Motor neuron (in vitro differentiated cells): ENCODE measurements around the gene ATXN2L. TPM values are rescaled to one million over a fixed set of nuclear protein-coding genes. Genes with fewer than 3 reads are reported as not detected.
"Not testable (repeated sequence)": the region's sequence is repeated elsewhere in the genome, so short reads cannot be mapped to it uniquely, and the experiment has no call there.

Experiments used
- ATAC-seq, 8 experiments: fragments of 200-7000 bp; cut with Tn5 transposase; replicated peaks in 6 of 8; 2 replicates each; pipeline ENCODE4 v1.8.0; 2021; ENCODE audit warnings: mild to moderate bottlenecking in 8 of 8, moderate library complexity in 8 of 8
- H3K27ac ChIP-seq, 2 donors: fragments of 250-450 bp; sonication (Bioruptor Pico); 2 replicates each; pipeline ENCODE4 v1.9.0; 2021; ENCODE audit warnings: antibody characterized with exemption in 2 of 2, mild to moderate bottlenecking in 2 of 2, moderate library complexity in 1 of 2
- H3K4me1 ChIP-seq, 2 donors: fragments of 250-450 bp; sonication (Bioruptor Pico); replicated peaks in 1 of 2; 2 replicates each; pipeline ENCODE4 v1.6.1; 2021; ENCODE audit warnings: antibody characterized with exemption in 2 of 2, mild to moderate bottlenecking in 2 of 2, moderate library complexity in 1 of 2
- H3K4me3 ChIP-seq, 5 donors: fragments of 250-450 bp; sonication (Bioruptor Pico); 2 replicates each; pipeline ENCODE4 v1.9.0; 2021; ENCODE audit warnings: antibody characterized with exemption in 5 of 5, mild to moderate bottlenecking in 5 of 5, moderate library complexity in 4 of 5
- WGBS, 10 experiments: fragments of 450-650 bp; shearing (Covaris generic); methylation state at CpG; one replicate each; pipeline ENCODE4 v1.0.0; 2022; 5-methylcytosine and 5-hydroxymethylcytosine counted together
- in situ Hi-C, 9 experiments: fragments of 400-800 bp; cut with MboI; loops; one replicate each; pipeline ENCODE4 v1.15.0; 2021; ENCODE audit warnings: low sequenced_read_pairs in 9 of 9, low pct_unique_long_range_greater_than_20kb in 2 of 9; ENCODE audit not compliant: unreplicated experiment in 9 of 9
- total RNA-seq, 8 experiments: library from RNA; unstranded; fragments of 300-600 nt; gene quantifications; 2 replicates each; pipeline versions ENCODE4 v1.2.3 to v1.2.4, GENCODE V29; 2022

The ATXN2L gene
- total RNA-seq, 8 experiments from 2014 or later = 30.4 to 129 (median 57.4) TPM

DNA sequence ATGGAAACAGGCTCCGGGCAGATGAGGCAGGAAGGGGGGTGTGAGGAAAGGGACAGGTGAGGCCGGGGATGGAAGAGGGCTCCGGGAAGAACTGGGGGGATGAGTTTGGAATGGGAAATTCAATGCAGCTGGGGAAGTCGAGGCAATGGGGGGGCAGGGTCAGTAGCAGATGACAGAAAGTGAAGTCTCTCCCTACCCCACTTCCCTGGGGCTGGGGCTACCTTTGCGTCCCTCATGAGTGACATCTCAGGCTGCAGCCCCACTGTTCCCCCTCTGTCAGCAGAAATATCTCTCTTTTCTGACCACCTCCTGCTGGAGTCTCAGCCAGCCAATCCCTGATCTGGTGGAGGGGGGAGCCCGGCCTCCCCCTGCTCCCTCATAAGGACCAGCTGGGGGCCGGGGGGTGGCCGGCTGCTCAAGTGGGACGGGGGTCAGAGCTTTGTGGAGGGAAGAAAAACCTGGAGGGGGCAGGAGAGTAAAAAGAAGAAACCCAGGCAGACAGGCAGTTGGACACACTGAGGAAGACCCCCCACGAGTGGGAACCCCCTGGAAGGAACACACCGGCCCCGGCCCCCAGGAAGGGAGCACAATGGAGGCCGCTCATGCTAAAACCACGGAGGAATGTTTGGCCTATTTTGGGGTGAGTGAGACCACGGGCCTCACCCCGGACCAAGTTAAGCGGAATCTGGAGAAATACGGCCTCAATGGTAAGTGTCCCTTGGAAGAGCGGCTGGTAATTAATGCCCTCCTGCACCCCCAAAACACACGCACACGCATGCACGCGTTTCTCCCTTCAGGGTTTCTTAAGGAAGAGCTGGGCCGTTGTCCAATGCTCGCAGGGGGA is 55.5 kb downstream of the ATXN2L start, which contains the start of gene ATP2A1:
TSS of gene ATP2A1 (plus strand) at position 406 of the 844 bp plus-strand sequence. CDS start at position 590, 184 bp downstream.
- in situ Hi-C loops = no loop called here
- Histone ChIP-seq H3K4me1 (peaks cover 17 to 27% of the 10 kb centered on the region in 2 donors), H3K4me3 (peak within 1 kb of the TSS; percentile 61 to 98 (median 78)), H3K27ac (no peak within 1 kb of the TSS)
- ATAC-seq = no peak
- WGBS, 10 experiments = 20 to 90% (median 72%) methylated on average over 2 to 10 of the region's 25 CpGs; no CpG with 5 or more reads in 5 of the 10 experiments

DNA sequence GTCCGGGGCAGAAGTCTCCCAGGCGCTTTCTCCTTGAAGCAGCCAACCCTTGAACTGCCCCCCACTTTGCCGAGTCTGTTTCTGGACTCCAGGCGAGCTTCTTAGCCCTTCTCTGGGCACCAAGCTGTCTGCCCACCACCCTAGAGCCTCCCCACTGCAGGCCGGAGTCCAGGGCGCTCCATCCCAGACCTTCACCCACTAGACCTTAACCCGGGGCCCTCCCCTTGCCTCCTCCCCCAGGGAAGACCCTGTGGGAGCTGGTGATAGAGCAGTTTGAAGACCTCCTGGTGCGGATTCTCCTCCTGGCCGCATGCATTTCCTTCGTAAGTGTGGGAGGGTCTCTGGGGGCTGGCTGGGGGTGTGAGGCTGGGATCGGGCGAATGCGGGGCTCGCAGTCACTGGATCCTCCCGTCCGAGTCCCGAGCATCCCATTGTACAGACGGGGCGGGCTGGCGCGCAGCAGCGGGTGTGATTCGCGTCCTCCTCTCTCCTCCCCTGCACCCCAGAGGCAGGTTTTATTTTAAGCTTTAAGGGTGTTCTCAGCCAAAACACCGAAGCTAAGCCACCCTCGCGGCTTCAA is 56.6 kb downstream of the ATXN2L start:
- Histone ChIP-seq H3K4me3 (peak overlapping the region; percentile 61 to 98 (median 78)), H3K4me1 (peaks cover 17 to 30% of the 10 kb centered on the region in 2 donors), H3K27ac (no peak overlapping the region)
- in situ Hi-C loops = no loop called here
- ATAC-seq = peak; percentile 54 to 69 (median 66)
- 1 to 5% methylated on average over 4 to 15 of the region's 27 CpGs; no CpG with 5 or more reads in 8 of the 10 experiments for WGBS, 10 experiments

DNA sequence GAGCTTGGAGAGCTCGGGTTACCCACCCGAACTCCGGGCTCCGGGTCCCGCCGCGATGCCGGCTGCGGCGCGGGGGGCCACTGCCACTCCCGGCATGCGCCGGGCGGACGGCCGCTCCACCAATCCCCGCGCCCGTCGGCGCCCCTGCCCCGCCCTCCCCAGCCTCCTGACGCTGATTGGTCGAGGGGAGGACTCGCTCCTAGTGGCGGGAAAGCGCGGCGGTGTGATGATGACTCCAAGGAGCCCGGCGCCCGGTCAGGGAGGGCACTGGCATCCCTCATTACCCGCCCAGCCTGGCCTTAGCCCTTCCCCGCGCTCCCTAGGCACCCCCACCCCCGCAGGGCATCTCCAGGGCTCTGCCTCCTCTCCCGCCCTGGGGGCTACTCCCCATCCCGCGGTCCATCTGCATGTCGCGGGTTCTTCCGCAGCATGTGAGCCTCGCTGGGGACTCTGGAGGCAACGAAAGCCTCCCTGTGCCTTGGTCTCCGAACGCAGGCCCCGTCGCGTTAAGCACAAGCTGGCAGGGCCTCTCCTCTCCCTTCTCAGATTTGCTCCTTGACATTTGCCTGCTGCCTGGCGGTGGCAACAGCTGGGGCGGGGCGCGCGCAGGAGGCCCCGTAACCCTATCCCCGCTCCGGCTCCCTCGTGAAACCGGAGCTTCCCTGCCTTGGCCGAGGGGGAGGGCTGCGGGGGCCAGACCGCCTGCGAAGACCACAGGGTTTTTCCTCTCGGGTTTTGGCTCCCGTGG is 57.2 kb downstream of the ATXN2L start:
- no peak overlapping the region for H3K27ac ChIP-seq
- peaks cover 17 to 30% of the 10 kb centered on the region in 2 donors for H3K4me1 ChIP-seq
- H3K4me3 ChIP-seq = peak overlapping the region; percentile 61 to 98 (median 78)
- in situ Hi-C loops = no loop called here
- WGBS, 10 experiments = 0 to 33% (median 0%) methylated on average over 1 to 15 of the region's 66 CpGs; no CpG with 5 or more reads in 5 of the 10 experiments
- ATAC-seq = peak; percentile 91 to 97 (median 95)

DNA sequence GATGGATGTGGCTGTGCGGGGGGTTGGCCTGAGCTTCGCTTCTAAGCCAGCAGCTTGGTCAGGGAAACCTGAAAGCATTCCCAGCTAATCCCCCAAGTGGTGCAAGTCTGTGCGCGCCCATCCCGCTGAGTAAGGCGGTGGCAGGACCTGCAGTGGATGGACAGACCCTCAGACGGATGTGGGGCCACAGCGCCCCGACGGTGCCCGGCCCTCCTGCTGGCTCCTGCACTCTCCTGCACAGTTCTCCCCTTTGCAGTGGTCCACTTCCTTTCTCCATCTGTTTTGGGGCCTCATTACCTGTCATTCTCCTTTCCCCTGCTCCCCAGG is 57.8 kb downstream of the ATXN2L start:
- H3K27ac ChIP-seq = no peak overlapping the region
- in situ Hi-C loops = no loop called here
- H3K4me1 ChIP-seq = peaks cover 17 to 30% of the 10 kb centered on the region in 2 donors
- 0 to 52% (median 21%) methylated on average over 1 to 5 of the region's 11 CpGs; no CpG with 5 or more reads in 6 of the 10 experiments for WGBS, 10 experiments
- ATAC-seq = no peak
- H3K4me3 ChIP-seq = peak overlapping the region in 3 of 5 donors; percentile 61 to 78 (median 72)

DNA sequence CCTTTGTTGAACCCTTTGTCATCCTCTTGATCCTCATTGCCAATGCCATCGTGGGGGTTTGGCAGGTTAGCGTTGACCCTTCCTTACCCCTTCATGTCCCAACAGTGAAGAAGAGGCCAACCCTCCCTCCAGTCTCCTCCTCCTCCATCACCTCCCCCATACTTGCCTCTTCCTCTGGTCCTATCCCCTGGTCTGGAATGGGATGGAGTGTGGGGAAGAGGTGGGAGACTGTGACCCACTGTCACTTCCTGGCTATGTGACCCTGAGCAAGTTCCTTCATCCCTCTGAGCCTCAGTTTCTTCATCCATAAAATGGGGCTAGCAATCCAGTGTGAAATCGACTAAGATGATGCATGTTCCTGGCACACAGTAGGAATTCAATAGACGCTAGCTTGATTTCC is 58.2 kb downstream of the ATXN2L start:
- H3K4me1 ChIP-seq = peaks cover 17 to 30% of the 10 kb centered on the region in 2 donors

GRCh38 chr16:28881565-28881964 is 58.8 kb downstream of the ATXN2L start:
- ATAC-seq, in situ Hi-C loops, H3K4me3 ChIP-seq, H3K27ac ChIP-seq: not testable (repeated sequence)
- WGBS, 10 experiments = 66 to 100% (median 100%) methylated on average over 1 to 4 of the region's 4 CpGs; no CpG with 5 or more reads in 2 of the 10 experiments
- H3K4me1 ChIP-seq = peaks cover 17 to 30% of the 10 kb centered on the region in 2 donors

More for the DNA sequence above, 58.2 kb downstream of the ATXN2L start:
- no peak for ATAC-seq
- in situ Hi-C loops = no loop called here
- H3K27ac ChIP-seq = no peak overlapping the region
- H3K4me3 ChIP-seq = no peak overlapping the region
- WGBS, 10 experiments = 30 to 100% (median 86%) methylated on average over 1 to 4 of the region's 4 CpGs; no CpG with 5 or more reads in 4 of the 10 experiments

DNA sequence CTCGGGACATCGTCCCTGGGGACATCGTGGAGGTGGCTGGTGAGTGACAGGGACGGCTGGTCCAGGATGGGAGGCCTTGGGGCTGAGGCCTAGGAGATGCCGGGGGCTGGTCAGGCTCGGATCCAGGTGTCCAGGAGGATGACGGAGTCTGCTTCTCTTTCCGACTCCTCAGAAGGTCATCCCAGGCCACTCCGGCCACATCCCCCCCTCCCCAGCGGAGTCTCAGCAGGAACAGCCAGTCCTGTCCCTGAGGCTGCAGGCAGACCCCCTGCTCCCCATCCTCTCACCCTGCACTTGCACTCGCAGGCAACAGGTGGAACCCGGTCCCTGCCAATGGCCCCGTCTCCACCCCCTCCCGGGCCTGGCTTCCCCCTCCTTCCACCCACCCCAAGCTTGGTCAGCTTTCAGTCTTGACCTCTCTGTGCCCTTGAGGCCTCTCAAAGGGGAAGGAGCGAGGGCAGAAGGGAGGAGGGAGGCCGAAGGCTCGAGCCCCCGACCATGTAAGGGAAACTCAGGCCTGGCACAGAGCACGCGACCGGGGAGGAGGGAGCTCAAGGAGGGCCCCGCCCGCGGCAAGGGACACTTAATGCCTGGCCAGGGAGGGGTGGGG is 59.9 kb downstream of the ATXN2L start:
- peak in 3 of 8 experiments; percentile 4 to 11 (median 4) for ATAC-seq
- WGBS, 10 experiments = 59 to 62% (median 61%) methylated on average over 1 to 3 of the region's 24 CpGs; no CpG with 5 or more reads in 6 of the 10 experiments

GRCh38 chr16:28883221-28883996 is 60.6 kb downstream of the ATXN2L start:
- Histone ChIP-seq H3K4me1 (peaks cover 17 to 23% of the 10 kb centered on the region in 2 donors), H3K4me3 (no peak overlapping the region), H3K27ac (peak overlapping the region in 1 of 2 donors; percentile 17)
- in situ Hi-C loops = no loop called here
- no peak for ATAC-seq
- 27 to 100% (median 69%) methylated on average over 2 to 13 of the region's 25 CpGs; no CpG with 5 or more reads in 2 of the 10 experiments for WGBS, 10 experiments

More for the DNA sequence above, 59.9 kb downstream of the ATXN2L start:
- in situ Hi-C loops = no loop called here
- Histone ChIP-seq H3K27ac (peak overlapping the region in 1 of 2 donors; percentile 17), H3K4me3 (no peak overlapping the region), H3K4me1 (peaks cover 17 to 23% of the 10 kb centered on the region in 2 donors)

DNA sequence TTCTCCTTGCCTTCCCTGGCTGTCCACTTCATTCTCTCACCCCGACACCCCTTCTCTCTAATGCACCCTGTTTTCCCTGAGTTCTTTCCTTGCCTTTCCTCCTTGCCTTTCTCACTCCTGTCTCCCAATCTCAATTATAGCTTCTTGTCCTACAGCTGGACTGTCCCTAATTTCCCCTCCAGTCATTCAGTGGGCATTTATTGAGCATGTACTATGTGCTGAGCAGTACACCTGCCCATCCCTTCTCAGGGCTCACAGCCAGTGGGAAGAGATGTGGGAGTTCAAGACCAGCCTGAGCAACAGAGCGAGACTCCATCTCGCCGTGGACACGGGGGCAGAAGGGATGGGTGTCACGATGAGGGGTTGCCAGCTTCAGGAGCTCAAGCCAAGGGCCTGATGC is 61.2 kb downstream of the ATXN2L start:
- 75 to 100% (median 92%) methylated on average over 1 to 6 of the region's 6 CpGs; no CpG with 5 or more reads in 1 of the 10 experiments for WGBS, 10 experiments
- ATAC-seq = no peak
- in situ Hi-C loops = no loop called here
- no peak overlapping the region for H3K27ac ChIP-seq
- no peak overlapping the region for H3K4me3 ChIP-seq
- H3K4me1 ChIP-seq = peaks cover 12 to 19% of the 10 kb centered on the region in 2 donors
